ENCODE data around the gene TIMM22.
"Not testable (repeated sequence)": the region's sequence is repeated elsewhere in the genome, so short reads cannot be mapped to it uniquely, and the experiment has no call there.

TIMM22 gene

DNA sequence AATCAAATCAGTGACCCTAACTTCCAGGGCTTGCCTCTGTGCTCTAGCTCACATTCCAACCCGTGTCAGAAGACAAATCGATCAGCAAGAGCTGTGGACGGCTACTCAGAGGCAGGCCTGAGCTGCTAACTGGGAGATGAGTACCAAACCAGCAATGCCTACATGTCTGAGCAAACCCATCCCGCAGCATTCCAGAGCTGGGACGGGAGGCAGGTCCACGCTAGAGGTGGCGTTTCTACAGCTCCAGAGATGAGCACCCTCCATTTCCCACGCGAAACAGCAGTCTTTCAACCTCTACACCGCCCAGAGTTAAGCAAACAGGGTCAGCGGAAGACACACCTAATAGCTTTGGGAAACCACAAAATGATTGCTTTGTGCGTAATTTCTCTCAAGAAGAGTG is 23.9 kb upstream of the TIMM22 start:
- DNase-seq, result no peak

DNA sequence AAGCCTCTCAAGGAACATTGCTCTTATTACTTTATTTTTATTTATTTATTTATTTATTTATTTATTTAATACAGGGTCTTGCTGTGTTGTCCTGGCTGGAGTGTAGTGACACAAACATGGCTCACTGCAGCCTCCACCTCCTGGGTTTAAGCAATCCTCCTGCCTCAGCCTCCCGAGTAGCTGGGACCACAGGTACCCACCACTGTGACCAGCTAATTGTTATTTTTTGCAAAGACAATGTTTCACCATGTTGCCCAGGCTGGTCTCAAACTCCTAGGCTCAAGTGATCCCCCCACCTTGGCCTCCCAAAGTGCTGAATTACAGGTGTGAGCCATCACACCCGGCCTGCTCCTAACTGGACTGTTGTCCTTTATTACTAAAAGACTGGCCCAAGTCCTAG is 22.2 kb upstream of the TIMM22 start:
- DNase-seq, result not testable (repeated sequence)

DNA sequence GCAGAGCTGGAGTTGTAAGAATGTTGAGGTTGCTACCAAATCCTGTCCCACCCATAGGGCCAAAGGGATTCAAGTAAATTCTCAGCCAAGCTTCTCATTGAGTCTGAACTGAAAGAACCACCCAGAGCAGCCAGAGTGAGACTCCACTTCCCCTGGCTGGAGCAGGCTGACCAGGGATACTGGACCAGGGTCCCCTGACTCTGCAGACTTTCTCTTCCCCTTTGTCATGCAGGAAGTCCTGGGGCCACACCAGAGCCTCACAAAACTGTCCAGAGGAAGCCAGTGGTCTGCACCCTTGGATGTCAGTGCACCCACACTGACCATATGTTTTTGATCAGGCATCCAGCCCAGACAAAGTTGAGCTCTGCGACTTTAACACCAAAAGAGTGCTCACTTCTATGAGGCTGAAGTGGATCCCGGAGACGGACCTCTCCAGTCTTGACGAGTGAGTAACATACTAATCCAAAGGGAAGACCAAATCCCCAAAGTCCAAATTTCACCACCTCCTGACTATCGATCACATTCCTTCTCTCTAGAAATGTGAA is 21.5 kb upstream of the TIMM22 start:
- no peak for DNase-seq

DNA sequence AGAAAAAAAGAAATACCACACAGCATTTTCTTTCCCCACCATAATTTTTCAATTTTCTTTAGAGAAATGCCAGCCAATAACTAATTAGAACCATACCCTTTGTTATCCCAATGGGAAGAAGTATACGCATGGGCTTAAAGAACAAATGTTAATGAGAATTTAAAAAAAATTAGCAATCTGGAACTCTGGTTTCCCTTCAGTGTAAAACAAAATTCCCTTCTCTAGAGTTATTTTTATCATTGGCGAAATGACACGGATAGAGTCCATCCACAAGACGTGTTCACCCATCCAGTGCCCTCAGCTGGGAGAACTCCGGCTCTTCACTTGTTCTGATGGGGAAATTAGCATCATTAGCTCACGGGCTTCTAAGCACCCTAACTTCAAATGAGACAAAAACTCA is 20.6 kb upstream of the TIMM22 start:
- no peak for DNase-seq

DNA sequence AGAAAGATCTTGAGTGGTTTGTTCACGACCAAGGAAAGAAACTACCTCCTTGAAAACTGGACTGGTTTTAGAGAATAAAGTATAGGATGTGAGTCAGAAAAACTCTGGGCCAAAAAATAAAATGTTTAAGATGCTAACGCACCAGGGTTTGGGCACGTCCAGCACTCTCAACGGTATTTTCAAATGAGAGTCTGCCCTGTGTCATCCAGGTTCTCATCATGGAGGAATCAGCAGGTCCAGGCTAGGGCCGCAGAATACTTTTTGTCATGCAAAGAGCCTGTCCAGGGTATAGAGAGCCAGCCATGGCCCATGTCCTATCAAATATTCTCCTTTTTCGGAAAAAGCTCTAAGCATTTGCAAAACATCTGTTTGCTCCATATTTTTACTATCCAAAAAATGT is 19.8 kb upstream of the TIMM22 start:
- DNase-seq, result no peak

DNA sequence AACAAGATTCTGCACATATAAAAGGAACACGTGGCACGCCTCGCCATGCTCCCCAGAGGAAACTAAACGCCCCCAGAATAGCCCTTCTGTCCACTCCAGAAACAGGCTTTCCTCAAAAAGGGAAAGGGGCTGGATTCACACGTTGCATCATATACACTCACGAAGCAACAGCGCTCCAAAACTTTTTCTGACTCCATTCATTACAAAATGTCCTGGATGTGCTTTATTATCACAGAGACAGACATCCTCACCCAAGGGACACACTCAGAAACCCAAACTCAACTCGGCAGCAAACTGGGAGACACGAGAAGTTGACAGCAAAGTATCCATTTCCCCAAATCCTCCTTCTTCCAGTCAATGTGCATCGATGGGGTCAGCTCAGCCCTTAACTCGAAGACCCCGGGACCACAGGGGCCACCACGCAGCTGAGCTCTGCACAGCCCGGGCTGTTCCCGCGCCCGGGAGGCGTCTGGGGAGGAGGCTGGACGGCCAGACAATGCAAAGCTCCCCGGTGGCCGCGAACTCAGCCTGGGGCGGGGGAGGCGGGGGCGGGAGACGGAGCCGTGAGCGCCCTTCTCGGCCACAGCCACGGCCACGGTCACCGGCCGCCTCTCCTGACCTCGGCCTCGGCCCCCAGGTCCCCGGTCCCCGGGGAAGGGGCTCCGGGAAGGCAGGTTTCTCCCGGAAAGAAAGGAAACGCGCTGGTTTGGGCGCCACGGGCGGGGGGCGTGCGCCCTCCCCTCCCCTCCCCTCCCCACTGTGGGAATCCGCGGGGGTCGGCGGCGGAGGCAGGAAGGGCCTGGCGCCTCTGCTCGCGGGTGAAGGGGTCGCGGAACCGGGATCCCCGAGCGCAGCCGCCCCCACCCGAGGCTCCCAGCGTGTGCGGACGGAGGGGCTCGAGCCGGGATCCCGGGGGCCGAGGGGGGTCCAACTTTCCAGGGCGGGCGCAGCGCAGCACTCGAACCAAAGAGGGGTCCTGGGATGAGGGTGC is 18.5 kb upstream of the TIMM22 start:
- DNase-seq, result no peak

DNA sequence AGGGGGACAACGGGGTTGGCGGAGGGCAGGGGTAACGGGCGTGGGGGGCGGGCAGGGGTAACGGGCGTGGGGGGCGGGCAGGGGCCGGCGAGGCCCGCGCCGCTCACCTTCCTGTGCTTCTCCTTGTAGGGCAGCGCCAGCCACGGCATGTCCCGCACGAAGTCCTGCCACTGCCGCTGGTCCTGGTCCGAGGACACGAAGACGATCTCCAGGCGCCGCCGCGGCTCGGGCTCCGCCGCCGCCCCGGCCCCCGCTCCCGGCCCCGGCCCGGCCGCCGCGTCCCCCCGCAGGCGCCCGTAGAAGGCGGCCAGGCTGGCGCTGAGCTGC is 17.8 kb upstream of the TIMM22 start:
- no peak for DNase-seq

DNA sequence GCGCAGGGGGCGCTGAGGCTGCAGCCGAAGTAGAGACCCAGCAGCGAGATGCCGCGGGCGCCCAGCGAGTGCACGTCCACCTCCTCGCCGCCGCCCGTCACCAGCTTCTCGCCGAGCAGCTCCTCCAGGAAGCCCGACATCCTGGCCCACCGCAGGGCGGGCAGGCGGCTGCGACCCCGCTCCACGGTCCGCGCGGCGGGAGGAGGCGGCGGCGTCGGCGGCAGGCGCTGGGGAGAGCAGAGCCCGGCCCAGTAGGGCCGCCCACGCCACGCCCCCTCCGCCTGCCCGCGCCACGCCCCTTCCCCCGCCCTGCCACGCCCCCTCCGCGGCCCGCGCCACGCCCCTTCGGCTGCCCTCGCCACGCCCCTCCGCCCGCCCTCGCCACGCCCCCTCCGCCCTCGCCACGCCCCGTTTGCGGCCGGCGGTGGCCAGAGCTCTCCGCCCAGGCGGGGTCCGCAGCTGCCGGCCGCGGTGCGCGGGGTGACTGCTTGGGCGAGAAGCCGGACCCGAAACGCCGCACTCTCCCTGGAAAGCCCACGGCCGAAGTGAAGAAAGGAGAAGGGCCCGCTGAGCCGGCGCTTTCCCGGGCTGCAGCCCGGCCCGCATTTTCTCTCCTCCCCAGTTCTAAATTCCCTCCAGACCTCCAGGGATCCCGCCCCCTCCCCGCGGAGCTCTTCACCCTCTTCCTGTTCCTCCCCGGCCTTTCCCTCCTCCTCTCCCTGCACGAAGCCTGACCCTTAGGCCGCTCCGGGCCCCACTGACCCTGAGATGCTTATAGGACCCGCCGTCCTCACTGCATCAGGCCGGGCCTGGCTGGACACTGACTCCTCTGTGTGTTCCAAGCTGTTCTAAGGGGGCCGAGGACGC is 17.2 kb upstream of the TIMM22 start, which contains the start of gene NXN:
TSS of gene NXN (minus strand) at position 238 of the 867 bp plus-strand sequence.
- peak; percentile 88 for DNase-seq

DNA sequence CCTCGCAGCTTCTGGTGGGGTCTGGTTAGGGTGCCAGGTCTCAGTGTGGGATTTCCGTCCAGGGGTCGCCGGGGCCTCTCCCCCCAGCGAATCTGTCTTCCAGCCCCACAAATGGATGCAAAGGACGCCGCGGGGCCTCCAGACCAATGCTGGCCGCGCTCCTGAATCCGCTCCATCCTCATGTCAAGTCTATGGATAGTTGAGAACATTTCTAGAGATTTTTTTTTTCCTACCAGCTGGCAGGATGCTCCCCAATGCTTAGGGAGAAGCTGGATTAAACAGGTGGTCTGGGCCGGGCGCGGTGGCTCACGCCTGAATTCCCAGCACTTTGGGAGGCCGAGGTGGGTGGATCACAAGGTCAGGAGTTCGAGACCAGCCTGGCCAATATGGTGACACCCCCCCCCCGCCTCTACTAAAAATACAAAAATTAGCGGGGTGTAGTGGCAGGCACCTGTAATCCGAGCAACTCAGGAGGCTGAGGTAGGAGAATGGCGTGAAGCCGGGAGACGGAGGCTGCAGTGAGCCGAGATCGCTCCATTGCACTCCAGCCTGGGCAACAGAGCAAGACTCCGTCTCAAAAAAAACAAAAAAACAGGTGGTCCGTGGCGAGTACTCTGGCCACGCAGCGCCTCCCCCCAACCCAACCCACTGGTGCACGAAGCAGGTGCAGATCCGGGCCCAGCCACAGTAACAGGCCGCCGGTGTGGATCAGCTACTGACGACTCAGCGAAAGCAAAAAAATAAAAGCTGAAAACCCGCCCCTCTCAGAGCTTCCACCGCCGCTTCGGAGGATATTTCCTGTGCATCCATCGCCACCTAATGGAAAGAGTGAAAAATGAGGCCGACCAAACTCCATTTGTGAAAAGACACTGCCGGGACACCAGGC is 16.3 kb upstream of the TIMM22 start:
- peak; percentile 85 for DNase-seq

DNA sequence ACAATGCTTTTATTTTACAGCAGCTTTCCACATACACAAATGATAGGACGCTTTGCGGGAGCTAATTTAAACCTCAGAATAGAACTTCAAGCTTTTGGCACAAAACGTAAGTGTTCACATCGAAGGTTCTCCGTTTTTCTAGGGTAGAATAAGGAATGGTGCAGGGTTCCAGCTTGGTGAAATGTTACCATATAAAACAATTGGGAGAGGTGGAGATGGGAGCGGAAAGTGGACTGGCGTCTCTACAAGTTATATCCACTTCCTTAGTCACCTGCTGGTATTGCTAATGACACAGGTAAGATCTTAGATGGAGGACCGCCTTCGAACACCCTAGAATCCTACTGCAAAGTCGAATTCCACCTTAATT is 15.7 kb upstream of the TIMM22 start:
- no peak for DNase-seq

DNA sequence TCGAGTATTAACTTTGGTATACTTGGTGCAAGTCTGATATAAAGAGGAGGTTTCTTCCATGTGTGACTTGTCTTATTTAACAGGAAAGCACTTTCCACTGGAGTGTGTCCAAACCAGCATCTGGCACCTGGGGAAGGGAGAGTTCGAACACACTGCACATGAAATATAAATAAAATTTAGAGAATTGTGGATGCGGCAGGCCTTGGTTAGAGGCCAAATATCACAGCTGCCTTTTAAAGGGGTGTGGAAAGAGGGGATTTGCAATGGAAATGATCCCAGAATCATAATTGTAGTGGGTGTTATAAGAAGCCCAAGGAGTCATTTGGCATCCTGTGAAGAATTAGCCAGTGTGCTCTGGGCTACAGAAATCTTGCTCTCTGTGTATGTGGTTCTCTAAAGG is 13.0 kb upstream of the TIMM22 start:
- no peak for DNase-seq

DNA sequence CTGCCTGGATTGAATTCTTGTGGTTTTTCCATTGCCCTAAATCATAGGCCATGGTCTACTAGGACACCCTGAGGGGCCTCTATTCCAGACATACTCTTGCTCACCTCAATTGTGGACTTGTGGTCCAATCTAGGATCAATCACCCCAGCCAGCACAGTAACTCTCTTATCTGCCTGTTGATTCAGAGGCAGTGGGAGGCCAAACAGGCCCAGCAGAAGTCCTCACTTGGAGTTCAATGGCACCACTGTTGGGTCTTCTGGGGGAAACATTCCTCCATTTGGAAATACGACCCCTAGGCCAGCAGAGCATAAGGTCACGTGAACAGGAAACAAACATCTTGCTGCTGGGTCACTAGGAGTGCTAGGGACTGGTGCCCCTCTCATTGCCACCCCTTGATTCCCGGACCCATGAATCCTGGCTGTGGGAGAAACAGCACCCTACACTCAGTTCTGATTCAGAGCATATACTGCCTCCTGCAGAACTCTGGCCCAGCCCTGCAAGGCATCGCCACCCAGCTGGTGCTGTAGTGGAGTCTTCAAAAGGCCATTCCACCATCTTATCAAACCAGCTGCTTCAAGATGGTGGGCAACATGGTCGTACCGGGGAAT is 10.5 kb upstream of the TIMM22 start:
- no peak for DNase-seq

DNA sequence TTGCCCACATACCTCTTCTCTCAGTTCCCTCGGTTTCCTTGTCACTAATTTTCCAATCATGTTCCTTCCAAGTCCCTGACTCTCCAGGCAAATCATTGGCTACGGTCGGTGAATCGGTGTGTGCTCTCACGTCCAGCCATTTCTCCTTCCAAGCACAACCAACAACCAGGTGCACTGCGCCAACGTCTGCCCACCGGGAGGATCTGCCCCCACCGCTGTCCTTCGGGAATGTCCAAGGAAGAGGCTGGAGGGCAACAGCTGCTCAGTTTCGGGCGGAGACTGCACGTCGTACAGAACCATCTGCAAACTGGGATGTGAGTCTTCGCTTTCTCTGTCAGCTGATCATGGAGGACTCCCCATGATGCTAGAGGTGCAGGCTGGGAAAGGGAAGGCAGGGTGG is 9.0 kb upstream of the TIMM22 start:
- DNase-seq, result no peak

DNA sequence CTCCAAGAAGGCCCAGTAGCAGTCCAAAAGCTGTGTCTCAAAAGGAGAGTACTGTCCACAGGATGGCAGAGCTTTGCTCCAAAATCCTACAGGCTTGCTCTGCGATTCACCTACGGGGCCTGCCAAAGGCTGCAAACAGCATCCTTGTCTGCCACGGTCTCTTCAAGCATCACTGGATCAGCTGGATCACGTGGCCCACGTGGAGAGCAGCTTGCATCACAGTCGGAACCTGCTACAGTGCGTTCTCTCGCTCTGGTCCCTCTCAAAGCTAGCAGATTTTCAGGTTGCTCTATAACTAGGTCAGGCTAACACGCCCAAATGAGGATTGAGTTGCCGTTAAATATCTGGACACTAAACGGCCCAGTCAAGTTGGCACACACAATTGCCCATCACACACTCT is 8.4 kb upstream of the TIMM22 start:
- DNase-seq, result no peak

DNA sequence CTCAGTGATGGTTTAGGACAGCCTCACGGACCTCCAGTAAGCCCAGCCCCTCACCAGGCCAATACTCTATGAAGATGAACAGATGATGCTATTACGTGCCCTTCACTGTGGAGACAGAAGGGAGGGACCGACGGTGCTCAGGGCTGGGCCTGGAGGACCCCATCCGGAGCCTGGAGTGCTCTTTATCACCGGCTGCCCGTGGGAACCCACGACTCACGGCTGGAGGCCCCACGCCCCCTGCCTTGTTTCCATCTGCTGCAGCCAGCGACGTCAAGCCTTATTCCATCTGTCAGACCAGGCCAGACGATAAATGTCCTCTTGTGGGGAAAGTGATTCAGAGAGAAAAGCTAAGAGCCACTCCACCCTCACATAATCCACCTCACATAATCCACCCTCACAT is 4.0 kb upstream of the TIMM22 start:
- DNase-seq, result no peak

DNA sequence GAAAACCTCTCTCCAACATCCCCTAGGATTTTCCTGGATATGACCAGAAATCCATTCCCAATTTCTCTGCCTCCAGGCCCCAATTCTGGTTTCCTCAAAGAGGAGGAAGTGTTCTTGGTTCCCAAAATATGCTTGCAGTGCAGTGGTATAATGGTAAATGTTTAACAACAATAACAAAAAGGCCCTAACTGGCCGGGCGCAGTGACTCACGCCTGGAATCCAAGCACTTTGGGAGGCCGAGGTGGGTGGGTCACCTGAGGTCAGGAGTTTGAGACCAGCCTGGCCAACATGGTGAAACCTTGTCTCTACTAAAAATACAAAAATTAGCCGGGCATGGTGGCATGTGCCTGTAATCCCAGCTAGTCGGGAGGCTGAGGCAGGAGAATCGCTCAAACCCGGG is 1.6 kb upstream of the TIMM22 start:
- not testable (repeated sequence) for DNase-seq

DNA sequence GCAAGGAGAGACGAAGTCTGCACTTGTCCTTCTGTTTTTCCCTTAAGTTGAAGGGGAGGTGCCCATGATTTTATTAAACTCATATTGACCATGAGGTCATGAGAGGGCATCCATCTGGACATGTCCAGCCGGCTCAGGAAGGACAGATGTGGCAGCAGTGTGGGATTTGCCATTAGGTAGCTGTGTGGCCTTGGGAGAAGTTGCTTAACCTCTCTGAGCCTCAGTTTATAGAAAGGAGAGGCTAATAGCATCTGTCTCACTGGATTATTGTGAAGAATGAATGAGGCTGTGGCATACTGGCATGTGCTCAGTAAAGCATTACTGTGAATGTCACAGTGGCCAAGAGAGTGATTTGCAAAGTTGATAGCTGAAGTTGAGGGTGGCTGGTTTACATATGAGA is 1.2 kb downstream of the TIMM22 start:
- DNase-seq, result no peak

DNA sequence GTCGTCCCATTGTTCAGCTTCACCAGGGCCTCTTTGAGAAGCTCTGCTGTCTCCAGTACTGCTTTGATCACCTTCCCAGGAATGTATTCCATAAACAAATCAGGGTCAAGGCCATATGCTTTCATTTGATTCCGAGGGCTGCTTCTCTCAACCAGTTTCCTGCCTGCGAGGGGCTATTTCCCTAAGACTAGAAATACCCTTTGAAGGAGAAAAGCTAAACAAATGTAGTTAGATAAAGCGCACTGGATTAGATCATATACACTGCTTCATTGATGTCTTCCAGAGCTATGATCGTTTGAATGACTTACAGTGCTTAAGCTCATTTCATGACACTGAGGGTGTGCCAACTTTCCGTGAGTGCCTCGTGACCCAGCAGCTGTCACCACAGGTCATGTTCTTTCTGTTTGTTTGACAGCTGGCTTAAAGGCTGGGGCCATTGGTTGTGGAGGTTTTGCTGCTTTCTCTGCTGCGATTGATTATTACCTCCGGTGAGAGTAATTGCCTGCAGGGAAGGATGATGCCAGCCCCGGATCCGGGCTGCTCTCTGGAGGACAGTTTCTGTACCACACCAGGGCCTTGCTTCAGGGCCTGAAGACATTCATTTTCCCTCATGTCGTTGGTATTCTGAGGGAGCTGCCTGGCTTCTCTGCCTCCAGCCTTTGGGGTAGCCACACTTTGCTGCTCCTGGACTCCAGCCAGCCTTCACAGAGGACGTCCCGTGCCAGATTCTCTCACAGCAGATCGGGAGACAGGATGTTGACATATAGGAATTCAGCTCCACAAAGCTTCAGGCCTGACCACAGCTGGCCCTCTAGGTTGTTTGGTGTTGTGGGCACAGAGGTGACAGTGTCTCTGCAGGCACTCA is 3.9 kb downstream of the TIMM22 start:
- DNase-seq, result no peak

DNA sequence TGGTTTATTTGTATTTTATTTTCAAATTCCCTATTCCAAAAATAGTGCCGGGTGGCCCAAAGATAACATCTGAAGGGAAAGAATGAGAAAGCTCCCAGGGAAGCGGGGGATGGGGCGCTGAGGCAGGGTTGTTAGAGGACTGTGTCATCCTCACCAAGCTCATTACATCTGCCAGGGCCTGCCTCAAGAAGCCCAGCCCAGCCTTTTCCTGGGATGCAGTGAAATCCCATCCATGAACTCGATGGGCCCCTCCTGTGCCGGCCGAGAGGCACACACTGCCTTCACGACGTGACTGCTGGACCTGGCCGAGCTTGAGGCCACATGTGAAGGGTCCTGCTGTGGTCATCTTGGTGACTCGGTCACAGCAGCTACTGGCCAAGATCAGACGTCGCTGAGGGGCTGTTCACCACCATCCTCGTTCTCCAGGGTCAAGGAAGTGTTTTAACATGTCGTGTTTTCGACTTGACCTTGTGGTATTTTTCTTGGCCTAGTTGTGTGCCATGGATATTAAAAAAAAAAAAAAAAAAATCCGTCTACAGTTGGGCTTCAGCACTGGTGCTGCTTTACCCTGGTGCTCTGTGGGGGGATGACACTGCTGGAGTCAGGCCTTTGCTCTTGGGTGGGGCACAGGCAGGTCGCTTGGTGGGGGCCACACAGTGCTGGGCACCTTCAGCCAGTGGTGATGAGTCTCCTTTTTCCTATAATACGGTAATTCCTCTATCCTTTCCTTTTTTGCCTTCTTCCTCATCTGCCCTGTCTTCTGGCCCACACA is 4.9 kb downstream of the TIMM22 start:
- DNase-seq, result no peak

DNA sequence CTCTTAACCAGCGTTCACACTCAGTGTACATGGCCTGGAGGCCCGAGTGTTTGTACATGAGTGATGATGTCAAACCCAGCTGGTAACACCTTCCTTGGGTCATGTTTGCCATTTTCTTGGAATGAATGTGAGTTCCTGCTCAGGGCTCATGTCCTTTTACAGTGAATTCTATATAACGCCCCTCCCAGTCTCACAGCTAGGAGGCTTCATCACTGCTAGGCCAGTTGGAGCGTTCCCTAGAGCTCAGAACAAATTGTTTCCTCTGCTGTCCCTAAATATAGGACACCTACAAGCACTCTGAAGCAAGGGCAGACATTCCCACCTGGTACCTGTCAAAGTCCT is 5.5 kb downstream of the TIMM22 start:
- DNase-seq, result no peak

All from CD4-positive, alpha-beta T cell treated with Interleukin-6 for 4 hours (primary cell).